ENCODE measurements around the gene P4HA2. TPM values are rescaled to one million over a fixed set of nuclear protein-coding genes. Genes with fewer than 3 reads are reported as not detected.

P4HA2 gene
- total RNA-seq, 1 experiment from 2014 or later: 15.1 TPM

DNA sequence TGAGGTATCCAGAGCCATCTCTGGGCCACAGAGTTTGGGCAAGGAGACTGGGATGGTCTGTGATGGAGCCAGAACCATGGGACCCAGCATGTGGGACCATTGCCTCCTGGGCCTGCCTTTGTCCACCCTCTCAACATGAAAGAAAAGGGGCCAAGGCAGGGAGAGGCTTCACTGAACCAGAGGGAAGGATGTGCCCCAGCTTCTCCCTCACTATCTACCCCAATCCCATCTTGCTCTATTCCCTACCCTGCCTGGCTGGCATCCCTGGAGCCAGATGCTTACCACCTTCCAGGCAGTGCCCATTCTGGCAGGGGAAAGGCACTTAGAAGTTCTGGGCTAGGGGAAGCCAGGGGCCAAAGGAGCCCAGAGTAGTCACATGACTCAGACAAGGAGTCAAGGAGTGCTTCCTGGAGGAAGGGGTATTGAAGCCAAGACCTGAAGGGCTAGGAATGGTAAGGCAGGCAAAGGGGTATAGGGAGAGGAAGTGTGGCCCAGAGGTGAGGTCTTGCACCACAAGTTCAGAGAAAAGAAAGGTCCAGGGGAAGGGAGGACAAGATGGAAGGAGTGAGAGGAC lies 39.6 kb upstream of the P4HA2 start (continued):
- TF ChIP-seq ATF6 (CRISPR knock-in tag; IDR thresholded peaks at IDR 0.05): no peak

GRCh38 chr5:132266836-132267160 lies 39.1 kb upstream of the P4HA2 start:
- TF ChIP-seq RORB (CRISPR knock-in tag; IDR thresholded peaks at IDR 0.05) (no peak), MAX (CRISPR knock-in tag; IDR thresholded peaks at IDR 0.05) (no peak), JUN (CRISPR knock-in tag; IDR thresholded peaks at IDR 0.05) (no peak), CDX4 (CRISPR knock-in tag; IDR thresholded peaks at IDR 0.05; ENCODE audit: borderline replicate concordance) (no peak), ZNF232 (CRISPR knock-in tag; IDR thresholded peaks at IDR 0.05) (no peak), ATF6 (CRISPR knock-in tag; IDR thresholded peaks at IDR 0.05) (no peak), ZNF138 (CRISPR knock-in tag; conservative IDR thresholded peaks at IDR 0.05) (no peak), STAT6 (CRISPR knock-in tag; conservative IDR thresholded peaks at IDR 0.05; ENCODE audit: low read depth) (no peak)
- TF ChIP-seq, protein P1, sequence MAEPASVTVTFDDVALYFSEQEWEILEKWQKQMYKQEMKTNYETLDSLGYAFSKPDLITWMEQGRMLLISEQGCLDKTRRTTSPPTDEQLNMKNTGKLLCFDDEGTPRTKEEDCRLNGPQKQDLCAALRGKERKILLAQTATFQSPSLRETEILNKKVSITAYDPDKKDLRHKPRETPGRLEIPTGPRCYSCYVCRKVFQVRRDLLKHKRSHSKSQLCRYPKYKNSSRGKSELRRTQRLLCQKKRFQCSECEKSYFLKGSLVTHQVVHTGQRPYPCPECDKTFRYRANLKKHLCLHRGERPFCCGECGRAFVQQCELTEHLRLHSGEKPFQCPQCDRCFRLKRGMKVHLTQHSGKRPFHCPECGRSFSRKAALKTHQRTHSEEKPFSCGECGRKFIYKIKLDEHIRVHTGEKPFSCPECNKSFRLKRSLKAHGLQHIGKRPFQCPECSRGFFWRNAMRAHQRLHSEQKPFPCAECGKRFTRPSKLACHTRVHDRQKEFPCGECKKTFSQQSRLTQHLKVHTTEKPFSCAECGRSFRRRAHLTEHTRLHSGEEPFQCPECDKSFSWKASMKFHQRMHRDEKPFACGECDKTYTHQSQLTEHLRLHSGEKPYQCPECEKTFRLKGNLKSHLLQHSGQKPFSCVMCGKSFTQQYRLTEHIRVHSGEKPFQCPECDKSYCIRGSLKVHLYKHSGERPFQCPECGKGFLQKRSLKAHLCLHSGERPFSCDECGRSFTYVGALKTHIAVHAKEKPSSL (CRISPR knock-in tag; conservative IDR thresholded peaks at IDR 0.05): no peak
- TF ChIP-seq, protein P2, sequence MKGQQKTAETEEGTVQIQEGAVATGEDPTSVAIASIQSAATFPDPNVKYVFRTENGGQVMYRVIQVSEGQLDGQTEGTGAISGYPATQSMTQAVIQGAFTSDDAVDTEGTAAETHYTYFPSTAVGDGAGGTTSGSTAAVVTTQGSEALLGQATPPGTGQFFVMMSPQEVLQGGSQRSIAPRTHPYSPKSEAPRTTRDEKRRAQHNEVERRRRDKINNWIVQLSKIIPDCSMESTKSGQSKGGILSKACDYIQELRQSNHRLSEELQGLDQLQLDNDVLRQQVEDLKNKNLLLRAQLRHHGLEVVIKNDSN (CRISPR knock-in tag; IDR thresholded peaks at IDR 0.05): no peak
- CTCF ChIA-PET: no interaction called here
- peaks cover 3% of the 10 kb centered on the region; the same call in 1 of the 2 replicates for H3K4me1 Mint-ChIP-seq
- POLR2A ChIA-PET: no interaction called here
- ATAC-seq (no peak), DNase-seq (ENCODE audit: low spot score) (no peak)
- H3K9me3 Mint-ChIP-seq: no peaks in the 10 kb centered on the region
- no peaks in the 10 kb centered on the region for H3K36me3 Mint-ChIP-seq
- H3K4me3 Mint-ChIP-seq: no peak overlapping the region
- no peak overlapping the region for H3K27ac Mint-ChIP-seq
- H3K27me3 Mint-ChIP-seq (ENCODE audit: low read depth): no peaks in the 10 kb centered on the region

Measured in WTC11 (cell line).